Fibroblast of lung (primary cell): ENCODE data around the gene SYNPR. TPM values are rescaled to one million over a fixed set of nuclear protein-coding genes. Genes with fewer than 3 reads are reported as not detected.

Source experiments
- DNase-seq, 2 donors: peaks; one replicate each; pipeline versions ENCODE4 v3.0.0 to v3.0.0-alpha.2; 2010; ENCODE audit warnings: low read depth in 2 of 2
- H2AFZ ChIP-seq: 2 replicates; pipeline ENCODE4 v1.5.1; 2012; ENCODE audit warnings: low read length, control low read depth, inconsistent platforms
- H3K27ac ChIP-seq: 2 replicates; pipeline ENCODE4 v1.5.1; 2011; ENCODE audit warnings: low read length, control low read depth; ENCODE audit not compliant: insufficient read depth
- H3K27me3 ChIP-seq: 2 replicates; pipeline ENCODE4 v1.5.1; 2011; ENCODE audit warnings: mild to moderate bottlenecking, low read length; ENCODE audit not compliant: control insufficient read depth, insufficient read depth
- H3K36me3 ChIP-seq: 2 replicates; pipeline ENCODE4 v1.5.1; 2011; ENCODE audit warnings: low read length; ENCODE audit not compliant: control insufficient read depth, insufficient read depth
- H3K4me1 ChIP-seq: 2 replicates; pipeline ENCODE4 v1.5.1; 2011; ENCODE audit warnings: low read length; ENCODE audit not compliant: control insufficient read depth, insufficient read depth; ENCODE audit errors: extremely low read depth
- H3K4me2 ChIP-seq: 2 replicates; pipeline ENCODE4 v1.5.1; 2011; ENCODE audit warnings: low read length, control low read depth; ENCODE audit not compliant: insufficient read depth; ENCODE audit errors: extremely low read depth
- H3K4me3 ChIP-seq, 4 experiments: fragments of 200-600 bp in 1 of 4; sonication (generic) in 1 of 4; replicated peaks in 1 of 4; 2 replicates each; pipeline ENCODE4 v1.5.1; 2011 to 2016; ENCODE audit warnings: low read length in 4 of 4, low read depth in 3 of 4, mild to moderate bottlenecking in 3 of 4, control low read depth in 2 of 4, inconsistent platforms in 1 of 4, mixed read lengths in 1 of 4; ENCODE audit not compliant: insufficient read depth in 1 of 4; ENCODE audit errors: control extremely low read depth in 1 of 4
- H3K79me2 ChIP-seq: 2 replicates; pipeline ENCODE4 v1.5.1; 2012; ENCODE audit warnings: mild to moderate bottlenecking, low read length, inconsistent platforms; ENCODE audit not compliant: control insufficient read depth, insufficient read depth
- H3K9ac ChIP-seq: 2 replicates; pipeline ENCODE4 v1.5.1; 2011; ENCODE audit warnings: mild to moderate bottlenecking, low read length, control low read depth; ENCODE audit not compliant: insufficient read depth
- H3K9me3 ChIP-seq: 2 replicates; pipeline ENCODE4 v1.5.1; 2012; ENCODE audit warnings: low read depth, low read length; ENCODE audit not compliant: control insufficient read depth, insufficient read depth
- H4K20me1 ChIP-seq: 2 replicates; pipeline ENCODE4 v1.5.1; 2011; ENCODE audit warnings: low read length; ENCODE audit not compliant: control insufficient read depth, insufficient read depth; ENCODE audit errors: extremely low read depth
- CTCF ChIP-seq, 2 donors: IDR thresholded peaks in 1 of 2; conservative IDR thresholded peaks in 1 of 2; 1 replicate in 1 of 2; 2 replicates in 1 of 2; pipeline ENCODE4 v1.5.1; 2011 to 2012; ENCODE audit warnings: low read length in 2 of 2, control low read depth in 1 of 2, inconsistent platforms in 1 of 2, low read depth in 1 of 2, mild to moderate bottlenecking in 1 of 2
- EZH2 ChIP-seq: IDR thresholded peaks from 2 replicates; pipeline ENCODE4 v1.5.1; 2012; ENCODE audit warnings: low read length, control low read depth, mild to moderate bottlenecking; ENCODE audit errors: missing control alignments
- polyA plus RNA-seq, 2 donors: library from polyadenylated mRNA; depleted of rRNA in 1 of 2; stranded (reverse) in 1 of 2; unstranded in 1 of 2; fragments of >200 nt; gene quantifications; 2 replicates each; pipeline ENCODE4 v1.2.1, GENCODE V29; 2011 to 2012; ENCODE audit warnings: missing spikeins in 1 of 2
- total RNA-seq: library from RNA; depleted of rRNA; stranded (reverse); fragments of >200 nt; gene quantifications from 2 replicates; pipeline ENCODE4 v1.2.1, GENCODE V29; 2014

Gene SYNPR
- total and polyA plus RNA-seq, 2 donors (not counting 1 experiment from before 2014, with no cell fraction given) = not detected

DNA sequence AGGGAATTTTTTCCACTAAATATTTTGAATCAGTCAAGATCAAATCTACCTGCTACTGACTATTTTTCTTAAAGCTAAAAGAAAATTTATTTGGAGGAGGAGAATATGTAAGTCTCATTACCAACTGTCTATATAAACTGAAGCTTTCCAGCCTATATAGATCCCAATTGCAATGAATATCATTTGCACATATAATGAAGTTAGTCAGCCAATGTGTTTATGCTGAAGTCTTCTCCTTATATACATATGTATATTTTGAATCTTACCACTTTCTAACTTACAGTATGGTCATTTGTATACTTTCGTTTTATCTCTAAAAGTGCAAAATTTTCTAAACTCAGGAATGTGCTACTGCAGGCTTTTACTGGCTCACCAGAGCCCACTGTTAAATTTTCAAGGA, 136.5 kb downstream of the SYNPR start:
- no peak for TF ChIP-seq CTCF (conservative IDR thresholded peaks at IDR 0.05 in 1 of 2, IDR thresholded peaks at IDR 0.05 in 1 of 2; ENCODE audit: low read depth in 1 of 2, low read length in 2 of 2)
- no peak overlapping the region for H3K4me2 ChIP-seq
- H4K20me1 ChIP-seq = no peaks in the 10 kb centered on the region
- no peaks in the 10 kb centered on the region for H3K27me3 ChIP-seq
- no peak overlapping the region for H3K27ac ChIP-seq
- DNase-seq = no peak
- no peak overlapping the region for H2AFZ ChIP-seq
- H3K4me3 ChIP-seq = no peak overlapping the region
- H3K4me1 ChIP-seq = no peaks in the 10 kb centered on the region
- no peaks in the 10 kb centered on the region for H3K79me2 ChIP-seq
- no peaks in the 10 kb centered on the region for H3K9me3 ChIP-seq
- H3K36me3 ChIP-seq = no peaks in the 10 kb centered on the region
- H3K9ac ChIP-seq = no peak overlapping the region

DNA sequence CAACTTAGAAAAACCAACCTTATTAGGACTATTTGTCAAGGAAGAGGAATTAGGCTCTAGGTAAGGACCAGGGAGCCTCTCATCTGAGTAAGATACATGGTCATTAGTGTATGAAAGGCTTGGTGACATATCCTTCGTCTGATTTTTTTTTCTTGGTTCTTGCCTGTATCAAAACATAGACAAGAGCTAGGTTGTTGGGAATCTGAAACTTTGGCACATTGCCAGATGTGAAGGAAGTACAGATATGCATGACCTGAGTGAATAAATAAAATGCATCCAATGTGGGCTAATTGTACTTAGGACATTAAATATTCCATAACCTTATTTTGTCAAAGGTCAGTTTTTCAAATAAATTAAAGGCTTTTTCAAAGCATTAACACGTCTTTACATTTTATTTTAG, 151.8 kb downstream of the SYNPR start:
- Histone ChIP-seq H3K4me1 (no peaks in the 10 kb centered on the region), H3K79me2 (no peaks in the 10 kb centered on the region), H3K4me3 (no peak overlapping the region), H3K9ac (no peak overlapping the region), H2AFZ (no peak overlapping the region), H3K9me3 (no peaks in the 10 kb centered on the region), H3K27me3 (peaks cover 4% of the 10 kb centered on the region), H4K20me1 (no peaks in the 10 kb centered on the region), H3K36me3 (no peaks in the 10 kb centered on the region), H3K4me2 (no peak overlapping the region), H3K27ac (no peak overlapping the region)
- DNase-seq = peak in 1 of 2 donors; percentile 2
- no peak for TF ChIP-seq EZH2
- no peak for TF ChIP-seq CTCF (conservative IDR thresholded peaks at IDR 0.05 in 1 of 2, IDR thresholded peaks at IDR 0.05 in 1 of 2; ENCODE audit: low read depth in 1 of 2, low read length in 2 of 2)

DNA sequence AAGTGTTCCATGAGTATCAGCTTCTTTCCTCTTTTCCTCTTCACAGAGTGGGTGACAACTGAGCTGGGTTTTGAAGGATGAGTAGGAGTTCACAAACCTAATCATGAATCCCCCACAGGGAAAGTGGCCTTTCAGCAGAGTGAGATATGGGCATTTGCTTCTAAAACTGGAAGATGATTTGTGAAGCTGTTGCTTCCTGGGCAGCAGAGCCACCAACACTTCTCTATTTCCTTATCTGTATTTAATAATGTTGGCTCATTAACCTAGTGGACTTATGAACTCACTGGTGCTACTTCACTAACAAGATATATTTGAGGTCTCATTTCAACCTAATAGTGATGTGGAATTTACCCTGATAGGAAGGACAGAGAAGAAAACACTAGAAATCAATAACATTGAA, 152.8 kb downstream of the SYNPR start:
- Histone ChIP-seq H3K27me3 (peaks cover 4% of the 10 kb centered on the region), H3K36me3 (no peaks in the 10 kb centered on the region), H4K20me1 (no peaks in the 10 kb centered on the region), H3K79me2 (no peaks in the 10 kb centered on the region), H3K9me3 (no peaks in the 10 kb centered on the region), H3K4me1 (no peaks in the 10 kb centered on the region), H3K4me2 (no peak overlapping the region), H3K27ac (no peak overlapping the region), H2AFZ (no peak overlapping the region), H3K4me3 (no peak overlapping the region), H3K9ac (no peak overlapping the region)
- no peak for TF ChIP-seq CTCF (conservative IDR thresholded peaks at IDR 0.05 in 1 of 2, IDR thresholded peaks at IDR 0.05 in 1 of 2; ENCODE audit: low read depth in 1 of 2, low read length in 2 of 2)
- TF ChIP-seq EZH2 = no peak
- no peak for DNase-seq
